ENCODE data around the gene TBX10.

DNA sequence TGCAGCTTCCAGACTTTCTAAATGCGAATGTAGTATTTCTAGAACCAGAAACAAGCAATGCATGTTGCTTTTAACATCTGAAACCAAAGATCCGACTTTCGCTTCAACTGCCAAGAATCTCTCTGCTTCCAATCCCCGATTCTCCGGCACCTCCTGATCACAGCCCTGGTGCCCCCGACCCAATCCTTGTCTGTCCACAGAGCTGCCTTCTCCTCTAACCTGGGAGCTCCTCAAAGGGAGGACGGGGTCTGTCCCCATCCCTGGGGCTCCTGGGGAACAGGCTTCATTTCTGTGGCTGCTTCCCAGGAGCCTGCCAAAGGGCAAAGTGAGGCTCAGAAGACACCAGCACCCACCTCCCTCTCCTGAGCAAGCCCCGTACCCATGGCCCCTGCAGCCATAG lies 34.3 kb upstream of the TBX10 start:
- TF ChIP-seq CTCF (IDR thresholded peaks at IDR 0.05; ENCODE audit: extremely low read depth in 1 of 2, insufficient read depth in 1 of 2, low read depth in 1 of 2, low read length in 2 of 2) (no peak), EZH2 (IDR thresholded peaks at IDR 0.05; ENCODE audit: borderline replicate concordance, low read depth, low read length, severe bottlenecking) (no peak), POLR2A (IDR thresholded peaks at IDR 0.05; ENCODE audit: low read depth, low read length) (no peak)
- TF ChIP-seq, protein P1, sequence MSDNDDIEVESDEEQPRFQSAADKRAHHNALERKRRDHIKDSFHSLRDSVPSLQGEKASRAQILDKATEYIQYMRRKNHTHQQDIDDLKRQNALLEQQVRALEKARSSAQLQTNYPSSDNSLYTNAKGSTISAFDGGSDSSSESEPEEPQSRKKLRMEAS (IDR thresholded peaks at IDR 0.05; ENCODE audit: insufficient read depth, insufficient read length): no peak
